ENCODE measurements around the gene ADA. TPM values are rescaled to one million over a fixed set of nuclear protein-coding genes. Genes with fewer than 3 reads are reported as not detected.

The ADA gene
- 9.0 and 14.4 TPM in 2 replicates for total RNA-seq

GRCh38 chr20:44651684-44652423, at the start of gene ADA:
TSS of gene ADA (minus strand) at chr20:44651699. CDS start at chr20:44651607, 92 bp downstream.

GRCh38 chr20:44582311-44583025, 69.0 kb downstream of the ADA start, which contains the start of gene PKIG:
TSS of gene PKIG (plus strand) at chr20:44582579. CDS start at chr20:44614557, 31,978 bp downstream.

Other genes starting within 250 kb of the ADA start
- gene TTPAL, start 175.8 kb downstream of the ADA start, total RNA-seq, result 9.9 and 19.0 TPM in 2 replicates
- 128 and 143 TPM in 2 replicates for gene SERINC3, start 129.6 kb downstream of the ADA start, total RNA-seq
- gene PKIG, start 69.1 kb downstream of the ADA start, total RNA-seq, result 42.8 and 74.4 TPM in 2 replicates
- under 0.01 and 3.7 TPM in 2 replicates for gene CCN5, start 63.7 kb upstream of the ADA start, total RNA-seq
- gene KCNK15, start 94.2 kb upstream of the ADA start, total RNA-seq, result 0.19 and 4.8 TPM in 2 replicates
- gene RIMS4, start 158.8 kb upstream of the ADA start, total RNA-seq, result not detected in 2 replicates
- gene YWHAB, start 234.0 kb upstream of the ADA start, total RNA-seq, result 75.5 and 170 TPM in 2 replicates

Data from regular cardiac myocyte (primary cell).